Endothelial cell of umbilical vein (primary cell): ENCODE data around the gene NES. TPM values are rescaled to one million over a fixed set of nuclear protein-coding genes. Genes with fewer than 3 reads are reported as not detected.

Experiments used
- BruUV-seq: library from RNA; stranded (reverse); fragments of 400-500 nt; replicated peaks from 2 replicates; lab custom pipeline; 2021; lab: Mats Ljungman, UMichigan
- CTCF ChIA-PET: fragments of 300-600, 350-600 bp; sonication (Branson Sonifier 250); formaldehyde crosslinking; loops from one replicate; lab custom pipeline; 2021; ENCODE audit warnings: antibody characterized with exemption, inconsistent platforms; lab: Charles Lee
- POLR2A ChIA-PET: fragments of 300-600, 350-600 bp; sonication (Branson Sonifier 250); formaldehyde crosslinking; loops from one replicate; lab custom pipeline; 2021; ENCODE audit warnings: antibody characterized with exemption, inconsistent platforms; lab: Charles Lee
- DNase-seq: peaks from one replicate; pipeline ENCODE4 v3.0.0-alpha.2; 2011; ENCODE audit warnings: low read depth, low spot score
- FAIRE-seq: peaks from 2 replicates; lab custom pipeline; 2011; peaks lifted over from hg19 to GRCh38; lab: Jason Lieb, UNC
- H2AFZ ChIP-seq: 2 replicates; pipeline ENCODE4 v1.6.0; 2012; ENCODE audit warnings: low read depth, low read length, control low read depth, inconsistent platforms
- H3K27ac ChIP-seq: 2 replicates; pipeline ENCODE4 v1.5.1; 2011; ENCODE audit warnings: low read depth, mild to moderate bottlenecking, control low read depth, low read length, moderate library complexity; ENCODE audit not compliant: insufficient read depth
- H3K27me3 ChIP-seq, 2 experiments: 2 replicates each; pipeline versions ENCODE4 v1.6.0 to v1.6.1; 2011; ENCODE audit warnings: low read length in 2 of 2, mixed read lengths in 1 of 2; ENCODE audit not compliant: control insufficient read depth in 2 of 2, insufficient read depth in 2 of 2
- H3K36me3 ChIP-seq, 2 experiments: 2 replicates in 1 of 2; 3 replicates in 1 of 2; pipeline ENCODE4 v1.5.1; 2011; ENCODE audit warnings: low read length in 2 of 2, mild to moderate bottlenecking in 1 of 2, moderate library complexity in 1 of 2; ENCODE audit not compliant: control insufficient read depth in 2 of 2, insufficient read depth in 2 of 2; ENCODE audit errors: extremely low read depth in 1 of 2
- H3K4me1 ChIP-seq: 3 replicates; pipeline ENCODE4 v1.5.1; 2011; ENCODE audit warnings: mild to moderate bottlenecking, low read length; ENCODE audit not compliant: control insufficient read depth, insufficient read depth; ENCODE audit errors: extremely low read depth
- H3K4me2 ChIP-seq: 2 replicates; pipeline ENCODE4 v1.6.1; 2011; ENCODE audit warnings: low read length, control low read depth, mixed read lengths; ENCODE audit not compliant: insufficient read depth
- H3K4me3 ChIP-seq, 3 experiments: fragments of 200-600 bp in 1 of 3; sonication (generic), shearing (Covaris generic) in 1 of 3; replicated peaks in 1 of 3; 2 replicates each; pipeline ENCODE4 v1.5.1; 2011 to 2016; ENCODE audit warnings: control low read depth in 3 of 3, low read length in 3 of 3, mild to moderate bottlenecking in 2 of 3, inconsistent platforms in 1 of 3, low read depth in 1 of 3, moderate library complexity in 1 of 3; ENCODE audit not compliant: insufficient read depth in 1 of 3
- H3K79me2 ChIP-seq: 2 replicates; pipeline ENCODE4 v1.6.0; 2012; ENCODE audit warnings: low read length, inconsistent platforms; ENCODE audit not compliant: control insufficient read depth, insufficient read depth
- H3K9ac ChIP-seq: replicated peaks from 2 replicates; pipeline ENCODE3; 2011; ENCODE audit warnings: low read length, control low read depth; ENCODE audit not compliant: insufficient read depth; ENCODE audit errors: extremely low read depth
- H3K9me1 ChIP-seq: replicated peaks from 3 replicates; pipeline ENCODE4 v1.6.0; 2011; ENCODE audit warnings: mild to moderate bottlenecking, low read length; ENCODE audit not compliant: control insufficient read depth, insufficient read depth; ENCODE audit errors: extremely low read depth
- H3K9me3 ChIP-seq: replicated peaks from 2 replicates; pipeline ENCODE4 v1.5.1; 2012; ENCODE audit warnings: low read length, inconsistent platforms; ENCODE audit not compliant: control insufficient read depth, insufficient read depth
- H4K20me1 ChIP-seq: replicated peaks from 2 replicates; pipeline ENCODE3; 2011; ENCODE audit warnings: mild to moderate bottlenecking, low read length; ENCODE audit not compliant: control insufficient read depth, insufficient read depth; ENCODE audit errors: extremely low read depth
- EZH2 ChIP-seq: IDR thresholded peaks from 2 replicates; pipeline ENCODE4 v1.6.1; 2012; ENCODE audit warnings: borderline replicate concordance, low read depth, mild to moderate bottlenecking, moderate library complexity, low read length, inconsistent platforms; ENCODE audit not compliant: severe bottlenecking
- FOS ChIP-seq: IDR thresholded peaks from 2 replicates; pipeline ENCODE4 v1.6.1; 2011; ENCODE audit warnings: mild to moderate bottlenecking, low read length, moderate library complexity, borderline replicate concordance; ENCODE audit not compliant: insufficient read depth
- GATA2 ChIP-seq: IDR thresholded peaks from 2 replicates; pipeline ENCODE4 v1.7.0; 2011; ENCODE audit warnings: low read depth, mild to moderate bottlenecking, moderate library complexity, mixed read lengths, low read length; ENCODE audit not compliant: insufficient read length, insufficient read depth
- JUN ChIP-seq: IDR thresholded peaks from 2 replicates; pipeline ENCODE4 v1.6.1; 2011; ENCODE audit warnings: borderline replicate concordance, low read depth; ENCODE audit not compliant: insufficient read length, insufficient read depth
- MYC ChIP-seq: IDR thresholded peaks from one replicate; pipeline ENCODE4 v1.6.1; 2011; ENCODE audit warnings: mild to moderate bottlenecking, low read depth, low read length
- POLR2A ChIP-seq: IDR thresholded peaks from 2 replicates; pipeline ENCODE4 v1.6.1; 2012; ENCODE audit warnings: low read depth, mild to moderate bottlenecking, control low read depth, low read length
- POLR2AphosphoS5 ChIP-seq: IDR thresholded peaks from 2 replicates; pipeline ENCODE4 v1.6.1; 2012; ENCODE audit warnings: low read depth, mild to moderate bottlenecking, control low read depth, low read length, moderate library complexity; ENCODE audit not compliant: insufficient read depth
- dilution Hi-C: fragments of 300-500 bp; cut with MboI; formaldehyde crosslinking; loops from one replicate; pipeline ENCODE4 v1.15.0; 2019; ENCODE audit warnings: low sequenced_read_pairs; ENCODE audit not compliant: extremely low pct_ligation_motif_present
- intact Hi-C: fragments of 100-400 bp; cut with micrococcal nuclease; formaldehyde crosslinking; loops from one replicate; pipeline ENCODE4 v1.10.0; 2022
- polyA plus RNA-seq, 4 experiments: library from polyadenylated mRNA; depleted of rRNA in 3 of 4; stranded (reverse) in 3 of 4; unstranded in 1 of 4; fragments of >200 nt; gene quantifications; 2 replicates each; pipeline versions ENCODE4 v1.2.1 to v1.2.3, GENCODE V29; 2011 to 2012; ENCODE audit warnings: missing spikeins in 1 of 4
- total RNA-seq: library from RNA; stranded (reverse); gene quantifications from 2 replicates; pipeline ENCODE4 v1.2.3, GENCODE V29; 2021
- TF ChIP-seq, protein P1 (sequence below), 2 donors: IDR thresholded peaks; 1 replicate in 1 of 2; 2 replicates in 1 of 2; pipeline ENCODE4 v1.5.1; 2011; ENCODE audit warnings: low read length in 2 of 2, mild to moderate bottlenecking in 2 of 2, moderate library complexity in 2 of 2, control low read depth in 1 of 2, inconsistent platforms in 1 of 2, low read depth in 1 of 2; ENCODE audit not compliant: insufficient read depth in 1 of 2; ENCODE audit errors: extremely low read depth in 1 of 2
- TF ChIP-seq, protein P2 (sequence below): IDR thresholded peaks from 2 replicates; pipeline ENCODE4 v1.6.1; 2011; ENCODE audit not compliant: insufficient read depth, insufficient read length

The NES gene
- total and polyA plus RNA-seq, 2 donors (not counting 3 experiments of a cell fraction or from before 2014, with no cell fraction given): 19.4 to 274 TPM

DNA sequence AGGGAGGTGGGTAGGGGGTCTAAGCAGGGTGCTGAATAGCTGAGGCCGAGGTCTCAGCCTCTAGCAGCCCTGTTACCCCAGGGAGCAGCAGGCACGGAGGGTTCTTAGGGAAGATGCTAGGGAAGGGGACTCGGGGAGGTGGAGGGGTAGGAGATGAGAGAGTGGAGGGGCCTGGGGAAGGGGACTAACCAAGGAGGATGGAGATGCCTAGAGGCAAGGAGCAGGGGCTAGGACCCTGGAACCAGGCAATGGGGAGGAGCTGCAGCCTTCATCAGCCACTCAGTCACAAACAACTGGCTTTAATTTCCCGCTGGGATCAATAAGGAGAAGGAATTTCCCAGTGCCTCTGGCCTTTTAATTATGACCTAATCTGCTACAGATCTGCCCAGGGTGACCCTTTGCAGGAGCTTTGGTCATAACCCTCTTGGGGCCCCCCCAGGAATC is 31.0 kb upstream of the NES start:
- DNase-seq: no peak
- TF ChIP-seq GATA2 (no peak), POLR2A (no peak), MYC (no peak), FOS (no peak), EZH2 (no peak)
- no peaks in the 10 kb centered on the region for H3K9me3 ChIP-seq
- no peaks in the 10 kb centered on the region for H3K9me1 ChIP-seq
- POLR2A ChIA-PET: no interaction called here
- no peaks in the 10 kb centered on the region for H3K36me3 ChIP-seq
- dilution Hi-C loops (no loop called here), intact Hi-C loops (no loop called here)
- no peak overlapping the region for H3K9ac ChIP-seq
- FAIRE-seq: no peak
- H3K79me2 ChIP-seq: no peaks in the 10 kb centered on the region
- peaks cover 19% of the 10 kb centered on the region for H3K4me1 ChIP-seq
- H3K4me3 ChIP-seq: no peak overlapping the region
- no peaks in the 10 kb centered on the region for H4K20me1 ChIP-seq
- BruUV-seq: no TSS peak
- H3K27ac ChIP-seq: no peak overlapping the region
- H2AFZ ChIP-seq: no peak overlapping the region
- no peak overlapping the region for H3K4me2 ChIP-seq
- peaks cover 0 to 3% of the 10 kb centered on the region in 2 experiments for H3K27me3 ChIP-seq
- CTCF ChIA-PET: interaction anchor here (1.1 to 15.5 kb wide), 3 partner anchors 18 to 31 kb away, joined by 3 to 453 read pairs (median 12); partner anchors contain the start of gene NES

DNA sequence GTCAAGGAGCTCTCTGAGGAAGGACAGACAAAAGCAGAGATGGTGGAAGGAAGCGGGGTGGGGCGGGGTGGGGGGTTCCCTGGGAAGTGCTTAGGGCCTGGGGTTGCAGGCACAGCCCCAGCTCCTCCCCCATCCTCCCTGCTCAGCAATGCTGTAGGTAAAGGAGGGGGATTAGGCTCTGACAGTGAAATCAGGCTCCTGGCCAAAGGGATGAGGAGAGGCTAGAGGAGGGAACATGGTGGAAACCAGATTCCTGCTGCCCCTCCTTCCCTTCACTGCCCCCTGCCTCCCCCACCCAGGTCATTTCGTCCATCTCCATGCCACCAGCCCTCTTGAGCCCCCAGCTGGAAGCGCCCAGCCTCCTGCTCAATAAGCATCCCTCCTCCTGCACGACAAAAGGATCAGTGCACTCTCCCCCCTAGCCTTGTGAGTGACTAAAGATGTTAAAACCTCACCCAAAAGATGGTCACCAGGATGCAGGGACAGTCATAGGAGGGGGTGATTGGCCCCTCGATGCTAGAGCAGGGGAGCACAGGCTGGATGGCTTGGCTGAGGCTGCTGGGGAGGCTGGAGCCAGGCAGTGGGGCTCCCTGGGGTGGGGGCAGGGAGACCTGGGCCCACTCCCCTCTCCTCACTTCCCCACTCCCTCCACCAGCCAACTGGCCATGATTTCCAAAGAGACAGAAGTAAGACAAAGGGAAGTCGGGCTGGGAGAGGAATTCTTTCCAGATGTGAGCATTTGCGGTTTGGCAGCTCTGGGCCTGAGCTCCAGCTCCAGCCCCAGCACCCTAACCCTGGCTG is 30.4 kb upstream of the NES start:
- H3K79me2 ChIP-seq: no peaks in the 10 kb centered on the region
- H3K36me3 ChIP-seq: no peaks in the 10 kb centered on the region
- TF ChIP-seq, protein P1, sequence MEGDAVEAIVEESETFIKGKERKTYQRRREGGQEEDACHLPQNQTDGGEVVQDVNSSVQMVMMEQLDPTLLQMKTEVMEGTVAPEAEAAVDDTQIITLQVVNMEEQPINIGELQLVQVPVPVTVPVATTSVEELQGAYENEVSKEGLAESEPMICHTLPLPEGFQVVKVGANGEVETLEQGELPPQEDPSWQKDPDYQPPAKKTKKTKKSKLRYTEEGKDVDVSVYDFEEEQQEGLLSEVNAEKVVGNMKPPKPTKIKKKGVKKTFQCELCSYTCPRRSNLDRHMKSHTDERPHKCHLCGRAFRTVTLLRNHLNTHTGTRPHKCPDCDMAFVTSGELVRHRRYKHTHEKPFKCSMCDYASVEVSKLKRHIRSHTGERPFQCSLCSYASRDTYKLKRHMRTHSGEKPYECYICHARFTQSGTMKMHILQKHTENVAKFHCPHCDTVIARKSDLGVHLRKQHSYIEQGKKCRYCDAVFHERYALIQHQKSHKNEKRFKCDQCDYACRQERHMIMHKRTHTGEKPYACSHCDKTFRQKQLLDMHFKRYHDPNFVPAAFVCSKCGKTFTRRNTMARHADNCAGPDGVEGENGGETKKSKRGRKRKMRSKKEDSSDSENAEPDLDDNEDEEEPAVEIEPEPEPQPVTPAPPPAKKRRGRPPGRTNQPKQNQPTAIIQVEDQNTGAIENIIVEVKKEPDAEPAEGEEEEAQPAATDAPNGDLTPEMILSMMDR (IDR thresholded peaks at IDR 0.05; ENCODE audit: extremely low read depth in 1 of 2, insufficient read depth in 1 of 2, low read depth in 1 of 2, low read length in 2 of 2): no peak
- TF ChIP-seq, protein P2, sequence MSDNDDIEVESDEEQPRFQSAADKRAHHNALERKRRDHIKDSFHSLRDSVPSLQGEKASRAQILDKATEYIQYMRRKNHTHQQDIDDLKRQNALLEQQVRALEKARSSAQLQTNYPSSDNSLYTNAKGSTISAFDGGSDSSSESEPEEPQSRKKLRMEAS: no peak
- TF ChIP-seq FOS: no peak
- no peak for TF ChIP-seq GATA2
- no peak for TF ChIP-seq POLR2A
- TF ChIP-seq MYC: no peak
- no peak for TF ChIP-seq POLR2AphosphoS5
- TF ChIP-seq JUN: no peak
- TF ChIP-seq EZH2: no peak
- ChIA-PET CTCF (interaction anchor here (1.1 to 15.5 kb wide), 10 partner anchors 8 to 83 kb away, joined by 3 to 453 read pairs (median 12); partner anchors contain the start of gene NES), POLR2A (no interaction called here)
- no peak overlapping the region for H3K4me2 ChIP-seq
- FAIRE-seq: no peak
- no peak for DNase-seq
- no peak overlapping the region for H3K4me3 ChIP-seq
- H3K9ac ChIP-seq: no peak overlapping the region
- H3K27me3 ChIP-seq: peaks cover 0 to 3% of the 10 kb centered on the region in 2 experiments
- H3K9me3 ChIP-seq: no peaks in the 10 kb centered on the region
- no peak overlapping the region for H3K27ac ChIP-seq
- intact Hi-C loops (no loop called here), dilution Hi-C loops (no loop called here)
- no TSS peak for BruUV-seq
- no peaks in the 10 kb centered on the region for H3K9me1 ChIP-seq
- H3K4me1 ChIP-seq: peaks cover 19% of the 10 kb centered on the region
- no peak overlapping the region for H2AFZ ChIP-seq
- H4K20me1 ChIP-seq: no peaks in the 10 kb centered on the region
